Femur (tissue), 1 donor: ENCODE measurements around the gene PEBP1.

ENCODE experiments used
- DNase-seq: peaks from one replicate; pipeline ENCODE4 v3.0.0-alpha.2; 2017

PEBP1 gene

GRCh38 chr12:118137148-118137678 is 1.3 kb downstream of the PEBP1 start:
- no peak for DNase-seq

- no peak for DNase-seq
Measured at GRCh38 chr12:118140825-118141224, 4.9 kb downstream of the PEBP1 start.

- DNase-seq: no peak
Measured at GRCh38 chr12:118144499-118144898, 8.6 kb downstream of the PEBP1 start.

GRCh38 chr12:118145113-118145797 is 9.3 kb downstream of the PEBP1 start:
- DNase-seq: no peak

GRCh38 chr12:118145798-118146156 is 9.9 kb downstream of the PEBP1 start:
- DNase-seq: no peak

- DNase-seq: no peak
Measured at GRCh38 chr12:118148287-118148686, 12.4 kb downstream of the PEBP1 start.

- no peak for DNase-seq
Measured at GRCh38 chr12:118150625-118151024, 14.7 kb downstream of the PEBP1 start.

- no peak for DNase-seq
Measured at GRCh38 chr12:118151755-118152154, 15.8 kb downstream of the PEBP1 start.

- no peak for DNase-seq
Measured at GRCh38 chr12:118160536-118160935, 24.6 kb downstream of the PEBP1 start.

- DNase-seq: peak; percentile 25
Measured at GRCh38 chr12:118164798-118165486, 29.0 kb downstream of the PEBP1 start.

GRCh38 chr12:118166946-118167345 is 31.0 kb downstream of the PEBP1 start:
- no peak for DNase-seq

- peak; percentile 21 for DNase-seq
Measured at GRCh38 chr12:118175823-118176447, 40.0 kb downstream of the PEBP1 start.

- no peak for DNase-seq
Measured at GRCh38 chr12:118183155-118183554, 47.2 kb downstream of the PEBP1 start.

GRCh38 chr12:118183711-118184110 is 47.8 kb downstream of the PEBP1 start:
- DNase-seq: no peak

- DNase-seq: no peak
Measured at GRCh38 chr12:118185602-118186397, 49.9 kb downstream of the PEBP1 start.

- DNase-seq: no peak
Measured at GRCh38 chr12:118187751-118188435, 52.0 kb downstream of the PEBP1 start.

GRCh38 chr12:118188690-118189371 is 52.9 kb downstream of the PEBP1 start:
- DNase-seq: peak; percentile 55

GRCh38 chr12:118189741-118190191 is 53.8 kb downstream of the PEBP1 start:
- peak; percentile 55 for DNase-seq

GRCh38 chr12:118190266-118190665 is 54.3 kb downstream of the PEBP1 start:
- DNase-seq: no peak

GRCh38 chr12:118193477-118193876 is 57.6 kb downstream of the PEBP1 start:
- DNase-seq: no peak

- no peak for DNase-seq
Measured at GRCh38 chr12:118193958-118194357, 58.0 kb downstream of the PEBP1 start.
